OCI-LY7 (cell line): ENCODE measurements around the gene ZNF564. TPM values are rescaled to one million over a fixed set of nuclear protein-coding genes. Genes with fewer than 3 reads are reported as not detected.
A peak's percentile ranks its signal among the peaks of the same experiment; 100 is the strongest.
"Not testable (repeated sequence)": the region's sequence is repeated elsewhere in the genome, so short reads cannot be mapped to it uniquely, and the experiment has no call there.

Source experiments
- BruUV-seq: library from RNA; stranded (reverse); fragments of 400-500 nt; replicated peaks from 2 replicates; lab custom pipeline; 2021; lab: Mats Ljungman, UMichigan
- CTCF ChIA-PET: fragments of 300-600 bp; sonication (Branson Sonifier 250); formaldehyde crosslinking; loops from one replicate; lab custom pipeline; 2022; ENCODE audit warnings: antibody characterized with exemption; ENCODE audit not compliant: unreplicated experiment; lab: Charles Lee
- POLR2A ChIA-PET: fragments of 300-600 bp; sonication (Branson Sonifier 250); formaldehyde crosslinking; loops from one replicate; lab custom pipeline; 2022; ENCODE audit warnings: antibody characterized with exemption; lab: Charles Lee
- DNase-seq: peaks from one replicate; pipeline ENCODE4 v3.0.0-alpha.2; 2015; ENCODE audit warnings: low spot score
- H2AFZ ChIP-seq: fragments of 200-600 bp; sonication (generic), shearing (Covaris generic); 2 replicates; pipeline ENCODE4 v1.6.1; 2014; ENCODE audit warnings: mild to moderate bottlenecking, antibody characterized with exemption, low read length, moderate library complexity
- H3K27ac ChIP-seq: fragments of 200-600 bp; sonication (generic); 2 replicates; pipeline ENCODE4 v1.5.1; 2014; ENCODE audit warnings: mixed run types, low read depth, mild to moderate bottlenecking, moderate library complexity, low read length, inconsistent platforms; ENCODE audit not compliant: poor library complexity, severe bottlenecking
- H3K36me3 ChIP-seq: fragments of 200-600 bp; sonication (generic); 2 replicates; pipeline ENCODE4 v1.6.1; 2014; ENCODE audit warnings: mild to moderate bottlenecking, antibody characterized with exemption, low read length, moderate library complexity, mixed read lengths; ENCODE audit not compliant: insufficient read depth
- H3K4me1 ChIP-seq: fragments of 200-600 bp; sonication (generic); 2 replicates; pipeline ENCODE4 v1.5.1; 2014; ENCODE audit warnings: mild to moderate bottlenecking, low read length; ENCODE audit not compliant: insufficient read depth, poor library complexity, severe bottlenecking
- H3K4me2 ChIP-seq: fragments of 200-600 bp; sonication (generic); 2 replicates; pipeline ENCODE4 v1.6.1; 2014; ENCODE audit warnings: mild to moderate bottlenecking, low read length
- H3K4me3 ChIP-seq: fragments of 200-600 bp; sonication (generic); 2 replicates; pipeline ENCODE4 v1.5.1; 2014; ENCODE audit warnings: mild to moderate bottlenecking, low read depth, low read length; ENCODE audit not compliant: poor library complexity, severe bottlenecking
- H3K79me2 ChIP-seq: fragments of 200-600 bp; sonication (generic); 2 replicates; pipeline ENCODE4 v1.6.1; 2016; ENCODE audit warnings: low read depth, mild to moderate bottlenecking, low read length, moderate library complexity, mixed read lengths; ENCODE audit not compliant: insufficient read depth
- H3K9me2 ChIP-seq: fragments of 200-600 bp; sonication (generic); 2 replicates; pipeline ENCODE4 v1.6.1; 2016; ENCODE audit warnings: mild to moderate bottlenecking, low read length, mixed read lengths; ENCODE audit not compliant: insufficient read depth
- H3K9me3 ChIP-seq: fragments of 200-600 bp; sonication (generic); 2 replicates; pipeline ENCODE4 v1.6.1; 2014; ENCODE audit warnings: mild to moderate bottlenecking, mixed run types, low read length, mixed read lengths
- H4K20me1 ChIP-seq: fragments of 200-600 bp; sonication (generic); 2 replicates; pipeline ENCODE4 v1.6.1; 2014; ENCODE audit warnings: mild to moderate bottlenecking, antibody characterized with exemption, low read length, moderate library complexity, mixed read lengths; ENCODE audit not compliant: insufficient read depth
- EZH2phosphoT487 ChIP-seq: fragments of 200-600 bp; sonication (generic); IDR thresholded peaks from 2 replicates; pipeline ENCODE4 v1.6.1; 2018; ENCODE audit warnings: low read depth, borderline replicate concordance, mild to moderate bottlenecking, mixed run types, antibody characterized with exemption, low read length, moderate library complexity, mixed read lengths
- intact Hi-C: fragments of 100-400 bp; cut with micrococcal nuclease; formaldehyde crosslinking; loops from one replicate; pipeline ENCODE4 v1.10.0; 2022; ENCODE audit not compliant: unreplicated experiment
- total RNA-seq, 2 experiments: library from RNA; depleted of rRNA in 1 of 2; stranded (reverse); fragments of >200 nt in 1 of 2; shearing (Covaris generic) in 1 of 2; gene quantifications; 2 replicates each; pipeline ENCODE4 v1.2.3, GENCODE V29; 2014 to 2022
- TF ChIP-seq, protein P1 (sequence below): fragments of 200-600 bp; sonication (generic); conservative IDR thresholded peaks from 2 replicates; pipeline ENCODE4 v1.5.1; 2014; ENCODE audit warnings: mild to moderate bottlenecking, antibody characterized with exemption, low read length, moderate library complexity, mixed read lengths

Gene ZNF564
- total RNA-seq, 2 experiments from 2014 or later, result 8.0 to 13.1 TPM

DNA sequence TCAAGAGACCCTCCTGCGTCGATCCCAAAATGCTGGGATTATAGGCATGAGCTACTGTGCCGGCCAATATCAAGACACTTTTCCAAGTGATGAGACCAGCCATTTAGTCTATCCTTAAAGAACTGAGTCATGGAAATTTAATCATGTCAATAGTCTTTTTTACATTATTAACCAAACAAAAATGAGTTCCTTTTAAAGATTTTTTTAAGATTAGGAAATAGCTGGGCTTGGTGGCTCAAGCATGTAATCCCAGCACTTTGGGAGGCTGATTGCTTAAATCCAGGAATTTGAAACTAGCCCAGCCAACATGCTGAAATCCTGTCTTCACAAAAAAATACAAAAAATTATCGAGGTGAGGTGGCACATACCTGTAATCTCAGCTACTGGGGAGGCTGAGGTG is 16.7 kb upstream of the ZNF564 start:
- CTCF ChIA-PET, result no interaction called here
- DNase-seq, result no peak

GRCh38 chr19:12566380-12566779 is 15.1 kb upstream of the ZNF564 start:
- H3K9me3 ChIP-seq, BruUV-seq, H3K4me1 ChIP-seq, H3K4me3 ChIP-seq, H4K20me1 ChIP-seq, H3K9me2 ChIP-seq, H3K27ac ChIP-seq, intact Hi-C loops, H3K79me2 ChIP-seq, H3K4me2 ChIP-seq, H3K36me3 ChIP-seq, CTCF ChIA-PET, H2AFZ ChIP-seq, DNase-seq: not testable (repeated sequence)
- POLR2A ChIA-PET, result interaction anchor here (0.6 kb wide), 1 partner anchor 65 kb away, joined by 3 read pairs; no protein-coding TSS in a partner anchor

More for the DNA sequence above, 16.7 kb upstream of the ZNF564 start:
- H3K4me2 ChIP-seq, result no peak overlapping the region
- H2AFZ ChIP-seq, result no peak overlapping the region
- POLR2A ChIA-PET, result interaction anchor here (0.8 kb wide), 1 partner anchor 42 kb away, joined by 3 read pairs; the partner anchor contains the start of gene ZNF490
- no peak overlapping the region for H3K27ac ChIP-seq
- no peaks in the 10 kb centered on the region for H3K36me3 ChIP-seq
- H3K4me3 ChIP-seq, result no peak overlapping the region
- peaks cover 12% of the 10 kb centered on the region for H3K4me1 ChIP-seq
- intact Hi-C loops, result no loop called here
- H3K79me2 ChIP-seq, result no peaks in the 10 kb centered on the region
- BruUV-seq, result no TSS peak
- H3K9me3 ChIP-seq, result no peaks in the 10 kb centered on the region
- H4K20me1 ChIP-seq, result no peaks in the 10 kb centered on the region
- no peak for TF ChIP-seq EZH2phosphoT487
- TF ChIP-seq, protein P1, sequence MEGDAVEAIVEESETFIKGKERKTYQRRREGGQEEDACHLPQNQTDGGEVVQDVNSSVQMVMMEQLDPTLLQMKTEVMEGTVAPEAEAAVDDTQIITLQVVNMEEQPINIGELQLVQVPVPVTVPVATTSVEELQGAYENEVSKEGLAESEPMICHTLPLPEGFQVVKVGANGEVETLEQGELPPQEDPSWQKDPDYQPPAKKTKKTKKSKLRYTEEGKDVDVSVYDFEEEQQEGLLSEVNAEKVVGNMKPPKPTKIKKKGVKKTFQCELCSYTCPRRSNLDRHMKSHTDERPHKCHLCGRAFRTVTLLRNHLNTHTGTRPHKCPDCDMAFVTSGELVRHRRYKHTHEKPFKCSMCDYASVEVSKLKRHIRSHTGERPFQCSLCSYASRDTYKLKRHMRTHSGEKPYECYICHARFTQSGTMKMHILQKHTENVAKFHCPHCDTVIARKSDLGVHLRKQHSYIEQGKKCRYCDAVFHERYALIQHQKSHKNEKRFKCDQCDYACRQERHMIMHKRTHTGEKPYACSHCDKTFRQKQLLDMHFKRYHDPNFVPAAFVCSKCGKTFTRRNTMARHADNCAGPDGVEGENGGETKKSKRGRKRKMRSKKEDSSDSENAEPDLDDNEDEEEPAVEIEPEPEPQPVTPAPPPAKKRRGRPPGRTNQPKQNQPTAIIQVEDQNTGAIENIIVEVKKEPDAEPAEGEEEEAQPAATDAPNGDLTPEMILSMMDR, result no peak
- H3K9me2 ChIP-seq, result no peaks in the 10 kb centered on the region

DNA sequence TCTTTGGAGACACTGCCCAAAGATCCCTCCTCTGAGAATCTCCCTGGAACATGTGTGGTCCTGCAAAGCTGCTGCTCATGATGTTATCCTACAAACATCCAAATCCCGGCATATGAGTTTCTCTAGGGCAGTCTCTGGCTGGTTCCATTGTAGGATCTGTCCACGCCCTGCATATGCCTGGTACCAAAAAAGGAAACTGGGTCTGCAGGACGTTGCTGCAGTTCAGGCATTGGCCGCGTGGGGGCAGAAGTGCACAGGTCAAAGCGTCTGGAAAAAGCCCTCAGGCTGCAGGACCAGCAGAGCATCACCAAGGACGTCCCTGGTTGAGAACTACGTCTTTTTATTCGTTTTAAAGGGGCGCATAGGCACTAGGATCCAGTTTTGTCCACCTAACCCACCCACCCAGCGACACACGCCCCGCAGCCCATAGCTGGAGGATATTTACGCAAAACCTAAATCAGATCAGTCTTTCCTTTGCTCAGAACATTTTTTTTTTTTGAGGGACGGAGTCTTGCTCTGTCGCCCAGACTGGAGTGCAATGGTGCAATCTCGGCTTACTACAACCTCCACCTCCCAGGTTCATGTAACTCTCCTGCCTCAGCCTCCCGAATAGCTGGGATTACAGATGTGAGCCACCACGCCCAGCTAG is 12.9 kb upstream of the ZNF564 start:
- no peak overlapping the region for H2AFZ ChIP-seq
- TF ChIP-seq, protein P1, result peak; percentile 97
- no peak for TF ChIP-seq EZH2phosphoT487
- intact Hi-C loops, result loop anchor here (1.0 to 2.0 kb wide), 4 partner anchors 49 to 108 kb away; no protein-coding TSS in a partner anchor
- H3K79me2 ChIP-seq, result no peaks in the 10 kb centered on the region
- DNase-seq, result peak; percentile 87
- H3K4me2 ChIP-seq, result peak overlapping the region; percentile 48
- H3K9me2 ChIP-seq, result no peaks in the 10 kb centered on the region
- no peaks in the 10 kb centered on the region for H4K20me1 ChIP-seq
- no peak overlapping the region for H3K27ac ChIP-seq
- BruUV-seq, result no TSS peak
- H3K9me3 ChIP-seq, result no peaks in the 10 kb centered on the region
- POLR2A ChIA-PET, result interaction anchor here (0.6 kb wide), 1 partner anchor 51 kb away, joined by 3 read pairs; no protein-coding TSS in a partner anchor
- H3K4me1 ChIP-seq, result peaks cover 3% of the 10 kb centered on the region
- H3K4me3 ChIP-seq, result no peak overlapping the region
- no peaks in the 10 kb centered on the region for H3K36me3 ChIP-seq
- CTCF ChIA-PET, result interaction anchor here (0.7 kb wide), 1 partner anchor 108 kb away, joined by 4 read pairs; no protein-coding TSS in a partner anchor
